HUES48 (cell line): Measurements from ENCODE around the gene TPSB2.

Experiments
- H3K27ac ChIP-seq: one replicate; pipeline ENCODE4 v1.7.0; 2013; ENCODE audit warnings: low read depth, low read length, inconsistent platforms
- H3K27me3 ChIP-seq: 2 replicates; pipeline ENCODE4 v1.6.1; 2013; ENCODE audit warnings: mild to moderate bottlenecking, low read length; ENCODE audit not compliant: control insufficient read depth, insufficient read depth
- H3K36me3 ChIP-seq: 2 replicates; pipeline ENCODE4 v1.6.1; 2013; ENCODE audit warnings: low read length; ENCODE audit not compliant: control insufficient read depth, insufficient read depth
- H3K4me1 ChIP-seq: 2 replicates; pipeline ENCODE4 v1.6.1; 2013; ENCODE audit warnings: mild to moderate bottlenecking, low read length; ENCODE audit not compliant: control insufficient read depth, insufficient read depth
- H3K4me3 ChIP-seq: 2 replicates; pipeline ENCODE4 v1.5.1; 2013; ENCODE audit warnings: mild to moderate bottlenecking, low read depth, low read length
- H3K9ac ChIP-seq: 2 replicates; pipeline ENCODE4 v1.6.1; 2013; ENCODE audit warnings: mild to moderate bottlenecking, low read depth, low read length, moderate library complexity
- H3K9me3 ChIP-seq: 2 replicates; pipeline ENCODE4 v1.6.1; 2013; ENCODE audit warnings: low read length; ENCODE audit not compliant: control insufficient read depth, insufficient read depth

Gene TPSB2

DNA sequence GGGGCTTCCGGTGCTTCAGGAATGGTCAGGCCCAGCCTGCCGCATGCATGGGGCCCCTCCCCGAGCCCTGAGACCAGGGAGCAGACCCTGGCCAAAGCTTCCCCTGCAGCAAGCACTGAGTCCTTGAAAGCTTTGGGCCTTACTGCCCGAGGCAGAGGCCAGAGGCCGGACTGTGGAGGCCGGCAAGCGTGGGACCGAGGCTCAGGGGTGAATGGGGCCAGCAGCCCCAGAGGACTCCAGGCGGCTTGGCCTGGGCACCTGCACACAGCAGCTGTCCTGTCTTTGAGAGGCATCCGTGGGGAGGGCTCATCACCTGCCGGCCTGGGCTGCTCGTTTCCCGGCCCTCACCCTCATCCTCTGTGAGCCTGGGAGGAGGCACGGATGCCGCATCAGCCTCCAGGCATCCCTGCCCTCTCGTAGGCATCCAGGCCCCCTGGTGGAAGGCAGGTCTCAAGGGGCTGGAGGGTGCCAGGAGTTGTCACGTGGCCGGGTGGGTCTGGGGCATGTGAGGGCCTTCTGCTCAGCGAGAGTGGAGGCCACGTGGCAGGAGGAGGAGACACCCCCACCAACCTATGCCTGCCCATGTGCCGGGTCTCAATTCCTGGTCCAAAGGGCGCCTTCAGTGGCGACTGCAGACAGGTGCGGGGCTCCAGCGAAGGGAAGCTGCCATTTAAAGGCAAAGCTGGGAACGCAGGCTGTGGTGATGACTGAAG is 45.7 kb downstream of the TPSB2 start:
- no peak overlapping the region for H3K9ac ChIP-seq
- H3K27me3 ChIP-seq: no peaks in the 10 kb centered on the region
- H3K9me3 ChIP-seq: no peaks in the 10 kb centered on the region
- no peaks in the 10 kb centered on the region for H3K36me3 ChIP-seq
- H3K4me1 ChIP-seq: no peaks in the 10 kb centered on the region
- no peak overlapping the region for H3K4me3 ChIP-seq
- H3K27ac ChIP-seq: no peak overlapping the region

DNA sequence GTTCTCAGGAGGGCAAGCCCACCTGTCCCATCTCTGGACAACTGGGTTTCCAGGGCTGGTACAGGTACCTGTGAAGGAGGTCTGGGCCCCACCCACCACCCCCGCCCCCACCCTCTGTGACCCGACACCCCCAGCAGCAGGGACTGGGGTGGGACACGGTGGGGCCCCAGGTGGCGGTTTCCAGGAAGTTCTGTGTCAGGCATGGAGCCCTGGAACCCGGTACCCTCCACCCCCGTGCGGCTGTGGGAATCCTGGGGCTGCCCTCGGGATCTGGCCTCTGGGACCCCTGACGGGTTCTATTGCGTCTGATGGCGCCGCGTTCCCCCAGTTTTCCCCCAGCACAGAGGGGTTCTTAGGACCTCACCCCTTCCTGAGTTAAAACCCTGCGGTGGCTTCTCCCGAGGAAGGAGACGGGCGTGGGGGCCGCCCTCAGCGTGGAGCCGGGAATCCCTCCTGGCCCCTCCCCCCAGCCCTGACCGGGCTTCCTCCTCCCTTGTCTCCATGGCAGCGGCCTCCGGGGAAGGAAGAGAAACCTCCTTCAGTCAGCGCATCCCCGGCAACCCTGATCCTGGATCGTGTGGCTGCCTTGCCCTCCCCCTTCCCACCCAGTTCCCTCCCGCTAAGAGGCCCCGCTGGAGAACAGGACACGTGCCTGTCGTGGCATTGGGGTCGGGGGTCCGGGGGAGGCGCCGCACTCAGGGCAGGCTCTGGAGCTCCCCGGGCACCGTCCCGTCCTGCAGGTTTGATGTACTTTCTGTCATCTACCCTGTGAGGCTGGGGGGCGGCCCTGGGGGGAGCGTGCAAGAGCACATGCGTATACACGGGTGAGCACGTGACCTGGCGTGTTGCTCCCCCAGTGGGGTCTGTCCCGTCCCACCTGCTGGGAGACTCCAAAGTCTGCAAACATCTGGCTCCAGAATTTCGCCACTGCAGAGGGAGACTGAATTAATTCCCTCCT is 46.8 kb downstream of the TPSB2 start:
- no peaks in the 10 kb centered on the region for H3K4me1 ChIP-seq
- H3K27ac ChIP-seq: no peak overlapping the region
- H3K36me3 ChIP-seq: no peaks in the 10 kb centered on the region
- no peak overlapping the region for H3K9ac ChIP-seq
- no peaks in the 10 kb centered on the region for H3K9me3 ChIP-seq
- no peaks in the 10 kb centered on the region for H3K27me3 ChIP-seq
- no peak overlapping the region for H3K4me3 ChIP-seq

- Histone ChIP-seq H3K9ac (no peak overlapping the region), H3K4me1 (no peaks in the 10 kb centered on the region), H3K27me3 (no peaks in the 10 kb centered on the region), H3K27ac (no peak overlapping the region), H3K4me3 (no peak overlapping the region), H3K36me3 (no peaks in the 10 kb centered on the region), H3K9me3 (no peaks in the 10 kb centered on the region)
Observed at GRCh38 chr16:1182316-1182671, 47.7 kb downstream of the TPSB2 start.

DNA sequence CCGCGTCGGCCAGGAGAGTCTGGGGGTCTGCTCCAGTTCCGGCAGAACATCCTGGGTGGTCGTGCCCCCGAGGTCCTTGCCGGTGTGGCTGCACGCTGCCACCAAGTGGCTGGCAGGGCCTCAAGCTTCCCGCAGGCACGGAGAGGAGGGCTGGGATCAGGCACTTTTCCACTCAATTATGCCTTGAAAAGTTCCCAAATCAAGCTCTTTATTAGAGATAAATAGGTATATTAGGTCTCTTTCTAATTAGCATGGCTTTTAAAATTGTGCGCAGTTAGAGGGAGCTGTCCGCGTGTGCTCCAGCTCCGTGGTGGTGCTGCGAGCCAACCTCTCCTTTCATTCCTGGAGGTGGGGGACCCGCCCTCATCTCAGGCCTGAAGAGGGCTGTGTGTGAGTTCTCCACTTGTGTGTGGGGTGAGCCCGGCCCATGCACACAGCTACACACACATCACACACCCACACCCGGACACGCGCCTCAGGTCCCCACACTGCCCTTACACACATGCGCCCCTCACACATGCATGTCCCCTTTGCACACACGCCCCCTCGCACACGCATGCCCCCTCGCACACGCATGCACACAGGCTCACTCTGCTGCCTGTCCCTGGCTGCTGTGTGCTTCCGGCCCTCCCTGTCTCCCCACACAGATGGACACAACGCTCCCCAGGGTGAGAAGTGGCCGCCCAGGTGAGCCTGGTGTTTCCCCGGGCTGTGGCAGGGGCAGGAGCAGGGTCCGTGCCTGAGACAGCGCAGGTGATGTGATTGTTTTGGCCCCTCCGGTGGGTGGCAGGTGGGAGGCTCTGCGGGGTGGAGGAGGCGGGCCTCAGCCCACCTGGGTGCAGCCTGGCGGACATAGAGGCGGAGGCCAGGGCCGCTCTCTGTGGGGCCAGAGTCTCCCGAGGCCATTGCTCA is 48.3 kb downstream of the TPSB2 start:
- H3K36me3 ChIP-seq: no peaks in the 10 kb centered on the region
- no peaks in the 10 kb centered on the region for H3K9me3 ChIP-seq
- H3K27me3 ChIP-seq: no peaks in the 10 kb centered on the region
- no peak overlapping the region for H3K4me3 ChIP-seq
- no peak overlapping the region for H3K9ac ChIP-seq
- H3K4me1 ChIP-seq: no peaks in the 10 kb centered on the region
- no peak overlapping the region for H3K27ac ChIP-seq

DNA sequence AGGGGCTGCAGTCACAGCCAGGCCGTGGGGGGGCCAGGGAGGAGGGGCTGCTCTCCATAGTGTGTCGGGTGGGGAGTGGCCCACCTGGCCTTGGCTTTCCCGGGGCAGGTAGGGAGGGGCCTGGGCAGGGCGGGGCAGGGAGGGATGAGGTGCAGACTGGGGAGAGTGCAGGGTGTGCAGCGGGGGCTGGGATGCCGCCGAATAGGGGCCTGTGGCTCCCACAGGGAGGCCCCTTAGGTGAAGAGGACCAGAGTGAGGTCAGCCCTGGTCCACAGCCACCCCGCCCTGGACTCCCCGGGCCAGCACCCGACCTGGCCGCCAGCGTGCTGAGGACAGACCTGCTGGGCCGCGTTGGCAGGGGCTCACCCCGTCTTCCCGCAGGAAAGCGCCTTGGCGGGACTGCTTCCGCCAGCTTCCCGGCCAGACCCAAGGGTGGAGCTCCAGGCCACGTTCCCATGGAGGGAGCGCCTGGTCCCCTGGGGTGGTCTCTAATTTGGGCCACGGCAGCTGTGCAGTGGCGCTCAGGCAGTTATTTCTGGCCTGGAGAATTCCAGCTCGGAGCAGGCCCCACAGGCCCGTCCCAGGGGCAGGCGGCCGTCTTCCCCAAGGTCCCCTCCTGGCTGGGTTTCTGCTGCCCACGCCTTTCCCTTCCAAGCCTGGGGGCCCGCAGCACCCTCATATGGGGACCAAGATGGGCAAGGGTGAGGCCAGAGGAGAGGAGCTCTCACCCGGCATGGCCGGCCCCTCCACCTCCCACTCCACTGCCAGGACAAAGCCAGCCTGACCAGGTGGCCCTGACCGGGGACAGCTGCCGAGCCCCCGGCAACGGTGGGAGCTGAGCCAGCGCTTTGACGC is 49.2 kb downstream of the TPSB2 start:
- no peaks in the 10 kb centered on the region for H3K27me3 ChIP-seq
- no peaks in the 10 kb centered on the region for H3K36me3 ChIP-seq
- H3K9me3 ChIP-seq: no peaks in the 10 kb centered on the region
- no peak overlapping the region for H3K4me3 ChIP-seq
- H3K9ac ChIP-seq: no peak overlapping the region
- H3K27ac ChIP-seq: no peak overlapping the region
- H3K4me1 ChIP-seq: no peaks in the 10 kb centered on the region
